Activated CD4-positive, alpha-beta T cell treated with anti-CD3 and anti-CD28 coated beads, Interleukin-2, amount 50 U/mL, for 24 hours (primary cell): ENCODE results near the gene TBL1Y.
A peak's percentile ranks its signal among the peaks of the same experiment; 100 is the strongest.
"Not testable (repeated sequence)": the region's sequence is repeated elsewhere in the genome, so short reads cannot be mapped to it uniquely, and the experiment has no call there.

Source experiments
- DNase-seq, 2 donors: peaks; one replicate each; pipeline ENCODE4 v3.0.0-alpha.2; 2020; ENCODE audit warnings: low read depth in 1 of 2, low spot score in 1 of 2

The TBL1Y gene

GRCh38 chrY:6910372-6911252, at the start of gene TBL1Y:
Gene TBL1Y, plus strand, starts transcription at chrY:6910697. Its CDS starts 114,388 bp downstream, at chrY:7025085.
- DNase-seq = no peak

GRCh38 chrY:6894496-6894895, 16.0 kb upstream of the TBL1Y start:
- no peak for DNase-seq

GRCh38 chrY:6895236-6895635, 15.3 kb upstream of the TBL1Y start:
- DNase-seq = no peak

GRCh38 chrY:6902116-6902515, 8.4 kb upstream of the TBL1Y start:
- DNase-seq = not testable (repeated sequence)

- DNase-seq = no peak
Measured at GRCh38 chrY:6907591-6907990, 2.9 kb upstream of the TBL1Y start.

GRCh38 chrY:6908021-6908420, 2.5 kb upstream of the TBL1Y start:
- not testable (repeated sequence) for DNase-seq

- no peak for DNase-seq
Measured at GRCh38 chrY:6909118-6909521, 1.4 kb upstream of the TBL1Y start.

GRCh38 chrY:6909856-6910255, 641 bp upstream of the TBL1Y start:
- no peak for DNase-seq

- DNase-seq = no peak
Measured at GRCh38 chrY:6911253-6911881, 870 bp downstream of the TBL1Y start, which contains the start of gene AMELY. Gene AMELY, minus strand, starts transcription at chrY:6911752. Its CDS starts 39,144 bp downstream, at chrY:6872608.

GRCh38 chrY:6913362-6913761, 2.9 kb downstream of the TBL1Y start:
- DNase-seq = no peak

- DNase-seq = no peak
Measured at GRCh38 chrY:6921061-6921460, 10.6 kb downstream of the TBL1Y start.

GRCh38 chrY:6928265-6928664, 17.8 kb downstream of the TBL1Y start:
- no peak for DNase-seq

- DNase-seq = no peak
Measured at GRCh38 chrY:6929237-6929636, 18.7 kb downstream of the TBL1Y start.

- DNase-seq = no peak
Measured at GRCh38 chrY:6931779-6932396, 21.4 kb downstream of the TBL1Y start.

GRCh38 chrY:6935497-6935896, 25.0 kb downstream of the TBL1Y start:
- no peak for DNase-seq

GRCh38 chrY:6947695-6948094, 37.2 kb downstream of the TBL1Y start:
- DNase-seq = no peak

GRCh38 chrY:6948378-6948777, 37.9 kb downstream of the TBL1Y start:
- DNase-seq = no peak

GRCh38 chrY:6949947-6950346, 39.5 kb downstream of the TBL1Y start:
- no peak for DNase-seq

GRCh38 chrY:6964732-6965131, 54.2 kb downstream of the TBL1Y start:
- peak in 1 of 2 donors; percentile 2 for DNase-seq

GRCh38 chrY:6966521-6966920, 56.0 kb downstream of the TBL1Y start:
- no peak for DNase-seq

- no peak for DNase-seq
Measured at GRCh38 chrY:6967736-6968135, 57.2 kb downstream of the TBL1Y start.

- DNase-seq = no peak
Measured at GRCh38 chrY:6968191-6968590, 57.7 kb downstream of the TBL1Y start.
